ENCODE results near the gene RHOV.
"Not testable (repeated sequence)": the region's sequence is repeated elsewhere in the genome, so short reads cannot be mapped to it uniquely, and the experiment has no call there.

Gene RHOV

GRCh38 chr15:40871749-40872617 lies 2.1 kb downstream of the RHOV start:
- no peak for DNase-seq

GRCh38 chr15:40870716-40871115 lies 3.3 kb downstream of the RHOV start:
- DNase-seq, result no peak

GRCh38 chr15:40869686-40870085 lies 4.3 kb downstream of the RHOV start:
- no peak for DNase-seq

- no peak for DNase-seq
These were observed 6.8 kb downstream of the RHOV start for GRCh38 chr15:40867199-40867598.

GRCh38 chr15:40863660-40864270 lies 10.3 kb downstream of the RHOV start:
- no peak for DNase-seq

- not testable (repeated sequence) for DNase-seq
These were observed 12.9 kb downstream of the RHOV start for GRCh38 chr15:40861147-40861546.

- DNase-seq, result peak; percentile 83
These were observed 14.7 kb downstream of the RHOV start for GRCh38 chr15:40859206-40859851.

GRCh38 chr15:40858706-40859105 lies 15.3 kb downstream of the RHOV start:
- no peak for DNase-seq

GRCh38 chr15:40857601-40858341 lies 16.3 kb downstream of the RHOV start:
- peak; percentile 85 for DNase-seq

GRCh38 chr15:40856746-40857145 lies 17.3 kb downstream of the RHOV start:
- no peak for DNase-seq

- no peak for DNase-seq
These were observed 18.3 kb downstream of the RHOV start for GRCh38 chr15:40855706-40856234.

- no peak for DNase-seq
These were observed 19.9 kb downstream of the RHOV start for GRCh38 chr15:40854161-40854560.

- DNase-seq, result no peak
These were observed 20.7 kb downstream of the RHOV start for GRCh38 chr15:40853241-40853890.

GRCh38 chr15:40852529-40852928 lies 21.5 kb downstream of the RHOV start:
- DNase-seq, result no peak

GRCh38 chr15:40850576-40851112 lies 23.4 kb downstream of the RHOV start:
- no peak for DNase-seq

GRCh38 chr15:40847223-40847961 lies 26.6 kb downstream of the RHOV start:
- DNase-seq, result peak; percentile 10

- DNase-seq, result no peak
These were observed 27.2 kb downstream of the RHOV start for GRCh38 chr15:40846841-40847222.

GRCh38 chr15:40845511-40846284 lies 28.3 kb downstream of the RHOV start:
- no peak for DNase-seq

- DNase-seq, result no peak
These were observed 29.0 kb downstream of the RHOV start for GRCh38 chr15:40845036-40845435.

- DNase-seq, result peak; percentile 24
These were observed 29.4 kb downstream of the RHOV start for GRCh38 chr15:40844696-40845030.
